Mononuclear cell (primary cell): ENCODE data around the gene NUP54. TPM values are rescaled to one million over a fixed set of nuclear protein-coding genes. Genes with fewer than 3 reads are reported as not detected.
A peak's percentile ranks its signal among the peaks of the same experiment; 100 is the strongest.

Experiments used
- H3K27me3 ChIP-seq: 2 replicates; pipeline ENCODE4 v1.6.0; 2011; ENCODE audit warnings: low read length, control low read depth; ENCODE audit not compliant: insufficient read depth
- H3K4me1 ChIP-seq: 2 replicates; pipeline ENCODE4 v1.5.1; 2011; ENCODE audit warnings: mild to moderate bottlenecking, low read length, control low read depth; ENCODE audit not compliant: insufficient read depth
- H3K4me3 ChIP-seq: 2 replicates; pipeline ENCODE4 v1.5.1; 2011; ENCODE audit warnings: mild to moderate bottlenecking, low read length, moderate library complexity
- H3K9me3 ChIP-seq: 2 replicates; pipeline ENCODE4 v1.5.1; 2011; ENCODE audit warnings: low read depth, mild to moderate bottlenecking, control low read depth, low read length
- total RNA-seq: library from RNA; depleted of rRNA; stranded (reverse); fragments of >200 nt; gene quantifications from one replicate; pipeline ENCODE4 v1.2.3, GENCODE V29; 2012

Gene NUP54
- total RNA-seq, 1 donor: 82.9 TPM

- H3K9me3 ChIP-seq: no peaks in the 10 kb centered on the region
- H3K4me3 ChIP-seq: no peak overlapping the region
- H3K4me1 ChIP-seq: no peaks in the 10 kb centered on the region
- no peaks in the 10 kb centered on the region for H3K27me3 ChIP-seq
Measured at GRCh38 chr4:76174216-76174615, 26.0 kb upstream of the NUP54 start.

- no peaks in the 10 kb centered on the region for H3K27me3 ChIP-seq
- H3K4me3 ChIP-seq: no peak overlapping the region
- no peaks in the 10 kb centered on the region for H3K9me3 ChIP-seq
- no peaks in the 10 kb centered on the region for H3K4me1 ChIP-seq
Measured at GRCh38 chr4:76168688-76169087, 20.5 kb upstream of the NUP54 start.

DNA sequence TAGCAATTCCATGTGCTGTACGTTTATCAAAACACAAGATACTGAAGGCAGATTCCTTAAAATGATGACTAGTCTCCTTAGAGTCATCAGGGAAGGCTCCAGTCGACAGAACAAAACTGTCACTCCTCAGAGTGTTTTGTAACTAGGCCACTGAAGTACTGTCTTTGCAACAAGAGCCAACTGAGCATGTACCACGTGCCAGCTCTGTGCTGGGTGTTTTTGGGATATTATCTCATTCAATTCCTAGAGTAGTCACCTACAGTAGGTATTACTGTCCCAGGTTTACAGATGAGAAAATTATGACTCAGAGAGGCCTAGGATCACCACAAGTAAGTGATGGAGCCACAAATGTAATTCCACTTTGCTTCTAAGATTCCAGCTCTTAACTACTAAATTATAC lies 18.3 kb upstream of the NUP54 start:
- H3K27me3 ChIP-seq: no peaks in the 10 kb centered on the region
- no peaks in the 10 kb centered on the region for H3K4me1 ChIP-seq

GRCh38 chr4:76160355-76160754 lies 12.2 kb upstream of the NUP54 start:
- Histone ChIP-seq H3K4me3 (no peak overlapping the region), H3K9me3 (no peaks in the 10 kb centered on the region), H3K27me3 (no peaks in the 10 kb centered on the region), H3K4me1 (no peaks in the 10 kb centered on the region)

More for the DNA sequence above, 18.3 kb upstream of the NUP54 start:
- no peak overlapping the region for H3K4me3 ChIP-seq
- H3K9me3 ChIP-seq: no peaks in the 10 kb centered on the region

GRCh38 chr4:76156635-76157034 lies 8.4 kb upstream of the NUP54 start:
- no peak overlapping the region for H3K4me3 ChIP-seq
- H3K4me1 ChIP-seq: no peaks in the 10 kb centered on the region
- no peaks in the 10 kb centered on the region for H3K27me3 ChIP-seq
- H3K9me3 ChIP-seq: no peaks in the 10 kb centered on the region

DNA sequence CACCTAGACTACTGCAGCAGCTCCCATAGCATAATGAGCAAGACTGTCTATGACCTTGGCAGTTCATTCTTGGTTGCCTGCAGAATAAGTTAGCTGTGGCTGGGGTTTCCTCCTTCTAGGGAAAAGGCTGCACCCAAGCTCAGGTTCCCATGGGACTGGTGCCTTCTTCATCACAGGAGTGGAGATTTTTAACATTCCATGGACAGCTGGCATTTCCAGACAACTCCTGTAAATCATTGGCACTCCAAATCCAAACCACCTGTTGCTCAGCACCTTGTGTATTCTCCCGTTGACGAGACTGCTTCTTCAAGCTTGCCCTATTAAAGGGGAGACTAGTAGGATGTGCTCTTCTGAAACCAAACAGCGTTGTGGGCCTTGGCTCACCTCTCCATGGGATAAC lies 7.8 kb upstream of the NUP54 start:
- Histone ChIP-seq H3K27me3 (no peaks in the 10 kb centered on the region), H3K9me3 (no peaks in the 10 kb centered on the region), H3K4me3 (no peak overlapping the region), H3K4me1 (no peaks in the 10 kb centered on the region)

DNA sequence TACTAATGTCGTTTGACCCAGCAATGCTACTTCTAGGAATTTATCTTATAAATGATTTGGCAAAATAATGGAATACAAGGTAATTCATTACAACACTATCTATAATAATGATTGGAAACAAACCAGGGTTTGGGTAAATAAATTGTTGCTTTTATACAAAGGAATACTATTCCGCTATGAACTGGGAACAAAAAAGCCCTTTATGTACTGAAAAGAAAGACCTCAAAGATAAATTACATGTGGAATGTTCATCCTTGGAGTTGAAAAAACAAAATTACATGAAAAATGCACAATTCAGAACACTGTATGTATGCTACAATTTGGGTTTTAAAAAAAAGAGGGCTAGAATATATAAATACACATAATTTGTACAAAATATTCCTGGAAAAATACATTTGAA lies 5.2 kb upstream of the NUP54 start:
- H3K27me3 ChIP-seq: no peaks in the 10 kb centered on the region
- H3K4me1 ChIP-seq: peaks cover 11% of the 10 kb centered on the region
- no peaks in the 10 kb centered on the region for H3K9me3 ChIP-seq
- H3K4me3 ChIP-seq: no peak overlapping the region

GRCh38 chr4:76147454-76148141 lies 599 bp downstream of the NUP54 start:
- Histone ChIP-seq H3K9me3 (no peaks in the 10 kb centered on the region), H3K4me3 (peak overlapping the region; percentile 87), H3K4me1 (peaks cover 20% of the 10 kb centered on the region), H3K27me3 (no peaks in the 10 kb centered on the region)

DNA sequence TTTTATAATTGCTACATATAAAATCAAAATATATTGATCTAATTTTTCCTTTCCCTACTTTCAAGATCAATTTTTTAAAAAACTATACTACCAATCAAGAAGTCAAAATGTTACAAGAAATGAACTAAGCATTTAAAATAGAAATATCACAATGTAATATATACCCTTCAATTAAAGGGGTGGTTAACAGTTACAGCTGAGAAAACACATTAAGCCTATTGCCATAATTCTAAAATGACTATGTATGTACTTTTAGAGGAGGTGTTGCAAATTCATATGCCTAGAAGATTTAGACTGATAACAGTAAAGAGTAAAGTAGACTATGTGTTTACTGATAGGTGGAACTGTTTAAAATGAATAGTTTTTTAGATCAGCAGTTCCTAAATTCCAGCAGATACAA lies 3.7 kb downstream of the NUP54 start:
- Histone ChIP-seq H3K4me1 (peaks cover 19% of the 10 kb centered on the region), H3K4me3 (no peak overlapping the region), H3K27me3 (no peaks in the 10 kb centered on the region), H3K9me3 (no peaks in the 10 kb centered on the region)

- Histone ChIP-seq H3K4me1 (no peaks in the 10 kb centered on the region), H3K4me3 (no peak overlapping the region), H3K27me3 (no peaks in the 10 kb centered on the region), H3K9me3 (no peaks in the 10 kb centered on the region)
Measured at GRCh38 chr4:76141241-76141640, 7.0 kb downstream of the NUP54 start.

GRCh38 chr4:76127754-76128153 lies 20.4 kb downstream of the NUP54 start:
- Histone ChIP-seq H3K4me1 (no peaks in the 10 kb centered on the region), H3K4me3 (no peak overlapping the region), H3K9me3 (no peaks in the 10 kb centered on the region), H3K27me3 (no peaks in the 10 kb centered on the region)

DNA sequence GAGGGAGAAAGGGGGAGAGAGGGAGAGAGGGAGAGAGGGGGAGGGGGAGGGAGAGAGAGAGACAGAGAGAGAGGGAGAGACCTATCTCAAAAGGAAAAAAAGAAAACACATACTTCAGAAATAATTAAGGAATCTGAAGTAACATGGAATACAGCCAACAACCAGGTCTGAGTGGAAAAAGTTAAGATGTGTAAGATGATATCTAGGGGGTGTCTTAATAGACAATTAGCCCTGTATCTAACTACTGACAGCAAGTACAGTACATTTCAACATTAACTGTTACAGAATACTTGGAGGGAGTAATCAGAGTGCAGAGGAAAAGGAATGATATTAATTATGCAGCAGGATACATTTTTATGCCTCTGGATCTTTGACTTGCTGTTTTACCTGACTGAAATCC lies 22.4 kb downstream of the NUP54 start:
- no peaks in the 10 kb centered on the region for H3K9me3 ChIP-seq
- no peak overlapping the region for H3K4me3 ChIP-seq
- no peaks in the 10 kb centered on the region for H3K4me1 ChIP-seq
- no peaks in the 10 kb centered on the region for H3K27me3 ChIP-seq

GRCh38 chr4:76120199-76120598 lies 28.0 kb downstream of the NUP54 start:
- Histone ChIP-seq H3K4me1 (no peaks in the 10 kb centered on the region), H3K27me3 (no peaks in the 10 kb centered on the region), H3K4me3 (no peak overlapping the region), H3K9me3 (no peaks in the 10 kb centered on the region)

DNA sequence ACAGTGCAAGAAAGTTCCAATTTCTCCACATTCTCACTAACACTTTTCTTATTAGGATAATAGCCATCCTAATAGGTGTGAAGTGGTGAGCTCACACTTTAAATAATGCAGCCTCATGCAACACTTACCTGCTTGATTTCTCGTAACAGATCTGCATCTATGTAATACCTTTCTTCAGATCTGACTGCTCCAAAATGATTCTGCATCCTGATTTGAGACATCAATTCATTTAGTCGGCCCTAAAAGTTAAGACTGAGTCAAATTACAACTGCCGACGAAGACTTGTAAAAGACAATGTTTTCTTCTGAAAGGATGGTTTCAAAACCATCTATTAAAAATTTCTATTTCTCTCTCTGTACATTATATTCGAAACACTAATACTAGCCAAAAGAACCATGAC lies 30.7 kb downstream of the NUP54 start:
- H3K4me1 ChIP-seq: no peaks in the 10 kb centered on the region
- no peaks in the 10 kb centered on the region for H3K9me3 ChIP-seq
- no peak overlapping the region for H3K4me3 ChIP-seq
- no peaks in the 10 kb centered on the region for H3K27me3 ChIP-seq

- H3K4me1 ChIP-seq: no peaks in the 10 kb centered on the region
- H3K27me3 ChIP-seq: no peaks in the 10 kb centered on the region
- no peaks in the 10 kb centered on the region for H3K9me3 ChIP-seq
- no peak overlapping the region for H3K4me3 ChIP-seq
Measured at GRCh38 chr4:76116821-76117220, 31.4 kb downstream of the NUP54 start.

DNA sequence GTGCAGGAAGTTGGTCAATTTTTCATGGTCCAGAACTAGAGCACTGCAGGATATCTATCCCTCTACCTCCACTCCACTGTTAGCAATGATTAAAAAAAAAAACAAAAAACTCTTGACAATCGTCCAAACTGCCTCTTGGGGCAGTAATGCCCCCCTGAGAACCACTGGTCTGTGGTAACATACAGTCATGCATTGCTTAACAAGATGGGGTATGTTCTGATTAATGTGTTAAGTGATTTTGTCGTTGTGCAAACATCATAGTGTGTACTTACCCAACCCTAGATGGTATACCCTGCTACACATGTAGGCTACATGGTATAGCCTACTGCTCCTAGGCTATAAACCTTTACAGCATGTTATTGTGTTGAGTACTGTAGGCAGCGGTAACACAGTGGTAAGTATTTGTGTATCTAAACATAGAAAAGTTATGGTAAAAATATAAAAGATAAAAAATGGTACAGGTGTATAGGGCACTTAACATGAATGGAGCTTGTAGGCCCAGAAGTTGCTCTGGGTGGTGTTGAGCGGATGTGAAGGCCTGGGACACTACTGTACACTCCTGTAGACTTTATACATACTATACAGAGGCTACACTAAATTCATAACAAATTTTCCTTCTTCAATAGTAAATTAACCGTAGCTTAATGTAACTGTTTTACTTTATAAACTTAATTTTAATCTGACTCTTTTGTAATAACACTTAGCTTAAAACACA lies 39.6 kb downstream of the NUP54 start:
- Histone ChIP-seq H3K4me3 (no peak overlapping the region), H3K4me1 (no peaks in the 10 kb centered on the region), H3K9me3 (no peaks in the 10 kb centered on the region), H3K27me3 (no peaks in the 10 kb centered on the region)
